H1 (cell line): ENCODE measurements around the gene ACE. TPM values are rescaled to one million over a fixed set of nuclear protein-coding genes. Genes with fewer than 3 reads are reported as not detected.

Source experiments
- CTCF ChIA-PET: fragments of 300-600 bp; sonication (Branson Sonifier 250); formaldehyde crosslinking; loops from one replicate; lab custom pipeline; 2021; ENCODE audit not compliant: partially characterized antibody; lab: Charles Lee
- POLR2A ChIA-PET: fragments of 300-600 bp; sonication (Branson Sonifier 250); formaldehyde crosslinking; loops from one replicate; lab custom pipeline; 2021; ENCODE audit warnings: inconsistent platforms; ENCODE audit not compliant: partially characterized antibody; lab: Charles Lee
- DNase-seq, 2 experiments: peaks; one replicate each; pipeline versions ENCODE4 v3.0.0 to v3.0.0-alpha.2; 2010 to 2022; ENCODE audit warnings: low spot score in 2 of 2, low read depth in 1 of 2, mixed read lengths in 1 of 2
- FAIRE-seq: peaks from 2 replicates; lab custom pipeline; 2011; peaks lifted over from hg19 to GRCh38; lab: Jason Lieb, UNC
- H2AFZ ChIP-seq: 2 replicates; pipeline ENCODE4 v1.8.1; 2012; ENCODE audit warnings: low read length, inconsistent platforms
- H2AK5ac ChIP-seq: 2 replicates; pipeline ENCODE4 v1.6.1; 2013; ENCODE audit warnings: low read depth, low read length
- H2BK120ac ChIP-seq: replicated peaks from 2 replicates; pipeline ENCODE3; 2013; ENCODE audit warnings: low read depth, low read length, inconsistent platforms
- H2BK12ac ChIP-seq: 2 replicates; pipeline ENCODE4 v1.6.1; 2013; ENCODE audit warnings: low read depth, low read length
- H2BK15ac ChIP-seq: 2 replicates; pipeline ENCODE4 v1.6.1; 2013; ENCODE audit warnings: low read length
- H2BK20ac ChIP-seq: 2 replicates; pipeline ENCODE4 v1.6.1; 2013; ENCODE audit warnings: low read length
- H2BK5ac ChIP-seq: 2 replicates; pipeline ENCODE4 v1.6.1; 2013; ENCODE audit warnings: low read depth, low read length
- H3K14ac ChIP-seq: 2 replicates; pipeline ENCODE4 v1.6.1; 2013; ENCODE audit warnings: inconsistent platforms; ENCODE audit not compliant: insufficient read length
- H3K18ac ChIP-seq: 2 replicates; pipeline ENCODE4 v1.6.1; 2013; ENCODE audit warnings: low read length; ENCODE audit errors: extremely low read depth
- H3K23ac ChIP-seq: 2 replicates; pipeline ENCODE4 v1.6.1; 2013; ENCODE audit warnings: inconsistent platforms; ENCODE audit not compliant: insufficient read length
- H3K23me2 ChIP-seq: 2 replicates; pipeline ENCODE4 v1.6.1; 2013; ENCODE audit warnings: low read depth, low read length
- H3K27ac ChIP-seq: 2 replicates; pipeline ENCODE4 v1.6.1; 2011; ENCODE audit warnings: low read depth, low read length, inconsistent platforms
- H3K27me3 ChIP-seq, 4 experiments: replicated peaks in 1 of 4; 1 replicate in 1 of 4; 2 replicates in 3 of 4; pipeline versions ENCODE4 v1.6.1 to v1.8.1; 2011 to 2013; ENCODE audit warnings: low read length in 3 of 4, mild to moderate bottlenecking in 3 of 4, inconsistent platforms in 2 of 4, mixed read lengths in 2 of 4, moderate library complexity in 1 of 4; ENCODE audit not compliant: control insufficient read depth in 3 of 4, insufficient read depth in 3 of 4; ENCODE audit errors: extremely low read depth in 1 of 4
- H3K36me3 ChIP-seq, 4 experiments: 2 replicates each; pipeline versions ENCODE4 v1.6.1 to v1.8.1; 2011 to 2013; ENCODE audit warnings: mild to moderate bottlenecking in 4 of 4, low read length in 3 of 4, moderate library complexity in 2 of 4, control low read depth in 1 of 4, inconsistent platforms in 1 of 4; ENCODE audit not compliant: insufficient read depth in 4 of 4, control insufficient read depth in 2 of 4
- H3K4ac ChIP-seq: replicated peaks from 2 replicates; pipeline ENCODE3; 2013; ENCODE audit warnings: low read length, low read depth, mixed read lengths, inconsistent platforms; ENCODE audit not compliant: insufficient read length
- H3K4me1 ChIP-seq, 4 experiments: replicated peaks in 1 of 4; 1 replicate in 1 of 4; 2 replicates in 3 of 4; pipeline versions ENCODE4 v1.6.1 to v1.8.1; 2011 to 2013; ENCODE audit warnings: low read length in 3 of 4, inconsistent platforms in 2 of 4, mixed read lengths in 1 of 4; ENCODE audit not compliant: insufficient read depth in 4 of 4, control insufficient read depth in 3 of 4
- H3K4me2 ChIP-seq, 2 experiments: 2 replicates each; pipeline versions ENCODE4 v1.6.1 to v1.8.1; 2011 to 2013; ENCODE audit warnings: low read depth in 2 of 2, low read length in 2 of 2, control low read depth in 1 of 2, inconsistent platforms in 1 of 2, mild to moderate bottlenecking in 1 of 2; ENCODE audit not compliant: insufficient read depth in 1 of 2
- H3K4me3 ChIP-seq, 4 experiments: fragments of 200-600, 300-600 bp in 1 of 4; sonication (generic), shearing (Covaris generic), sonication (Bioruptor Twin) in 1 of 4; 2 replicates each; pipeline versions ENCODE4 v1.5.1 to v1.8.1; 2011 to 2016; ENCODE audit warnings: low read length in 4 of 4, low read depth in 3 of 4, control low read depth in 2 of 4, inconsistent platforms in 2 of 4, mild to moderate bottlenecking in 2 of 4, mixed read lengths in 1 of 4, moderate library complexity in 1 of 4; ENCODE audit not compliant: insufficient read depth in 2 of 4; ENCODE audit errors: extremely low read depth in 1 of 4
- H3K56ac ChIP-seq: replicated peaks from 2 replicates; pipeline ENCODE3; 2013; ENCODE audit warnings: low read depth, mild to moderate bottlenecking, mixed read lengths, low read length, inconsistent platforms; ENCODE audit not compliant: insufficient read length
- H3K79me1 ChIP-seq: 2 replicates; pipeline ENCODE4 v1.6.1; 2013; ENCODE audit warnings: low read depth, low read length, control low read depth
- H3K79me2 ChIP-seq, 2 experiments: 2 replicates each; pipeline versions ENCODE4 v1.6.1 to v1.8.1; 2012 to 2013; ENCODE audit warnings: low read length in 2 of 2, mild to moderate bottlenecking in 2 of 2, inconsistent platforms in 1 of 2; ENCODE audit not compliant: insufficient read depth in 2 of 2, control insufficient read depth in 1 of 2
- H3K9ac ChIP-seq, 4 experiments: replicated peaks in 1 of 4; 1 replicate in 1 of 4; 2 replicates in 3 of 4; pipeline versions ENCODE4 v1.6.1 to v1.8.1; 2011 to 2013; ENCODE audit warnings: low read depth in 3 of 4, low read length in 3 of 4, control low read depth in 2 of 4, mild to moderate bottlenecking in 2 of 4, moderate library complexity in 2 of 4, inconsistent platforms in 1 of 4; ENCODE audit errors: extremely low read depth in 1 of 4
- H3K9me3 ChIP-seq, 2 experiments: 2 replicates each; pipeline versions ENCODE4 v1.6.1 to v1.8.1; 2012 to 2013; ENCODE audit warnings: mild to moderate bottlenecking in 2 of 2, moderate library complexity in 2 of 2, control low read depth in 1 of 2, inconsistent platforms in 1 of 2, low read depth in 1 of 2, low read length in 1 of 2, mixed read lengths in 1 of 2; ENCODE audit not compliant: insufficient read depth in 2 of 2
- H4K20me1 ChIP-seq, 2 experiments: replicated peaks in 1 of 2; 2 replicates each; pipeline versions ENCODE3 to v1.8.1; 2011 to 2013; ENCODE audit warnings: inconsistent platforms in 2 of 2, low read length in 2 of 2, mild to moderate bottlenecking in 1 of 2; ENCODE audit not compliant: insufficient read depth in 2 of 2, control insufficient read depth in 1 of 2
- H4K5ac ChIP-seq: 2 replicates; pipeline ENCODE4 v1.6.1; 2013; ENCODE audit warnings: low read length, low read depth, mixed read lengths, inconsistent platforms; ENCODE audit not compliant: insufficient read length
- H4K8ac ChIP-seq: 2 replicates; pipeline ENCODE4 v1.8.0; 2013; ENCODE audit warnings: mild to moderate bottlenecking, moderate library complexity, low read length, inconsistent platforms; ENCODE audit not compliant: insufficient read depth; ENCODE audit errors: extremely low read depth
- H4K91ac ChIP-seq: replicated peaks from 2 replicates; pipeline ENCODE3; 2013; ENCODE audit warnings: low read length, mixed read lengths, inconsistent platforms; ENCODE audit not compliant: insufficient read length
- E2F6 ChIP-seq: IDR thresholded peaks from 2 replicates; pipeline ENCODE4 v1.6.1; 2012; ENCODE audit warnings: inconsistent platforms
- GTF2F1 ChIP-seq: IDR thresholded peaks from 2 replicates; pipeline ENCODE4 v1.6.1; 2012; ENCODE audit warnings: low read depth, low read length, improper control_type of control experiment, borderline replicate concordance
- MAX ChIP-seq: IDR thresholded peaks from 2 replicates; pipeline ENCODE4 v1.6.1; 2012; ENCODE audit warnings: inconsistent platforms
- NANOG ChIP-seq: IDR thresholded peaks from 2 replicates; pipeline ENCODE4 v1.6.1; 2011; ENCODE audit warnings: low read length, low read depth, mild to moderate bottlenecking, inconsistent platforms; ENCODE audit not compliant: insufficient read depth, poor library complexity, severe bottlenecking
- PHF8 ChIP-seq: fragments of 200-600 bp; sonication (generic); conservative IDR thresholded peaks from 2 replicates; pipeline ENCODE4 v1.7.1; 2012; ENCODE audit warnings: low read depth, mild to moderate bottlenecking, inconsistent platforms, low read length, moderate library complexity
- RAD21 ChIP-seq, 2 experiments: IDR thresholded peaks in 1 of 2; conservative IDR thresholded peaks in 1 of 2; 2 replicates each; pipeline ENCODE4 v1.6.1; 2011; ENCODE audit warnings: low read depth in 2 of 2, low read length in 2 of 2, improper control_type of control experiment in 1 of 2, inconsistent platforms in 1 of 2, mild to moderate bottlenecking in 1 of 2, moderate library complexity in 1 of 2
- WGBS, 2 experiments: shearing (Covaris generic) in 1 of 2; methylation state at CpG; one replicate each; pipeline versions ENCODE4 v1.1.6 to v1.1.7; 2013 to 2015; ENCODE audit warnings: low lambda C conversion rate in 2 of 2, mixed read lengths in 2 of 2, inconsistent platforms in 1 of 2, low coverage in 1 of 2, missing lambda C conversion rate in 1 of 2; ENCODE audit not compliant: insufficient replicate concordance in 2 of 2, insufficient coverage in 1 of 2, insufficient read length in 1 of 2; ENCODE audit errors: extremely low coverage in 1 of 2, missing lambda C conversion rate in 1 of 2; 5-methylcytosine and 5-hydroxymethylcytosine counted together
- polyA plus RNA-seq, 7 experiments: library from polyadenylated mRNA; depleted of rRNA in 3 of 7; stranded (reverse) in 5 of 7; unstranded in 2 of 7; fragments of >200 nt in 5 of 7; fragments of 200-250 nt in 2 of 7; gene quantifications; 1 replicate in 5 of 7; 2 replicates in 1 of 7; 4 replicates in 1 of 7; pipeline versions ENCODE4 v1.2.1 to v1.2.3, GENCODE V29; 2011 to 2013; ENCODE audit warnings: missing spikeins in 2 of 7, mixed read lengths in 2 of 7
- total RNA-seq: library from RNA; stranded (reverse); fragmentation: NEBNext Ultra II Directional; extraction: Animal tissue kit (Norgen Biotek cat#: 25700); gene quantifications from 2 replicates; pipeline ENCODE4 v1.2.1, GENCODE V29; 2021

ACE gene
- total and polyA plus RNA-seq, 2 of the 8 experiments (the other 6 are each of a cell fraction or from before 2014, with no cell fraction given): 2.5 to 5.5 TPM

- Histone ChIP-seq H4K91ac (no peak overlapping the region), H2BK120ac (no peak overlapping the region), H4K8ac (no peak overlapping the region), H3K79me1 (no peaks in the 10 kb centered on the region), H3K14ac (no peak overlapping the region), H2AK5ac (no peak overlapping the region), H2BK20ac (no peak overlapping the region), H3K4me1 (peaks cover 0 to 20% (median 9%) of the 10 kb centered on the region in 4 experiments; a peak in 6 of 7 replicates), H3K36me3 (no peaks in the 10 kb centered on the region), H3K27me3 (peaks cover 0 to 7% (median 2%) of the 10 kb centered on the region in 4 experiments; a peak in 2 of 7 replicates), H2AFZ (no peak overlapping the region), H4K20me1 (no peaks in the 10 kb centered on the region), H3K23ac (no peak overlapping the region), H2BK12ac (no peak overlapping the region), H3K9me3 (no peaks in the 10 kb centered on the region), H2BK5ac (no peak overlapping the region), H3K9ac (no peak overlapping the region), H3K18ac (no peak overlapping the region; the same call in 1 of the 2 replicates), H3K4me2 (no peak overlapping the region), H3K27ac (no peak overlapping the region), H3K4me3 (no peak overlapping the region), H3K56ac (no peak overlapping the region), H3K4ac (no peak overlapping the region), H3K79me2 (no peaks in the 10 kb centered on the region), H3K23me2 (peaks cover 6% of the 10 kb centered on the region; the same call in 1 of the 2 replicates), H2BK15ac (no peak overlapping the region), H4K5ac (no peak overlapping the region)
- TF ChIP-seq RAD21 (IDR thresholded peaks at IDR 0.05 in 1 of 2, conservative IDR thresholded peaks at IDR 0.05 in 1 of 2; ENCODE audit: low read depth in 2 of 2, low read length in 2 of 2) (no peak), E2F6 (0 out of 2 replicates have a peak, but pooled peaks have one; percentile 27), NANOG (no peak), GTF2F1 (no peak), PHF8 (no peak), MAX (0 out of 2 replicates have a peak, but pooled peaks have one; percentile 35)
- CTCF ChIA-PET: interaction anchor here (0.8 to 29.0 kb wide), 5 partner anchors 8 to 115 kb away, joined by 3 to 758 read pairs (median 7); partner anchors contain the start of gene ACE
- DNase-seq (no peak), FAIRE-seq (no peak)
- POLR2A ChIA-PET: interaction anchor here (1.0 kb wide), 1 partner anchor 14 kb away, joined by 3 read pairs; no protein-coding TSS in a partner anchor
- 86% methylated on average over 9 of the region's 11 CpGs; no CpG with 5 or more reads in 1 of the 2 experiments for WGBS, 2 experiments
These were observed 26.3 kb upstream of the ACE start for GRCh38 chr17:63450551-63450950.
